Measurements from ENCODE around the gene PHTF1. TPM values are rescaled to one million over a fixed set of nuclear protein-coding genes. Genes with fewer than 3 reads are reported as not detected.

PHTF1 gene
- total RNA-seq (ENCODE audit: unreplicated experiment): 35.4 TPM
- long read RNA-seq, partial matches to known transcripts: 4 of 14 reads
- long read RNA-seq, other reads (novel, unspliced or antisense): 7 of 14 reads

DNA sequence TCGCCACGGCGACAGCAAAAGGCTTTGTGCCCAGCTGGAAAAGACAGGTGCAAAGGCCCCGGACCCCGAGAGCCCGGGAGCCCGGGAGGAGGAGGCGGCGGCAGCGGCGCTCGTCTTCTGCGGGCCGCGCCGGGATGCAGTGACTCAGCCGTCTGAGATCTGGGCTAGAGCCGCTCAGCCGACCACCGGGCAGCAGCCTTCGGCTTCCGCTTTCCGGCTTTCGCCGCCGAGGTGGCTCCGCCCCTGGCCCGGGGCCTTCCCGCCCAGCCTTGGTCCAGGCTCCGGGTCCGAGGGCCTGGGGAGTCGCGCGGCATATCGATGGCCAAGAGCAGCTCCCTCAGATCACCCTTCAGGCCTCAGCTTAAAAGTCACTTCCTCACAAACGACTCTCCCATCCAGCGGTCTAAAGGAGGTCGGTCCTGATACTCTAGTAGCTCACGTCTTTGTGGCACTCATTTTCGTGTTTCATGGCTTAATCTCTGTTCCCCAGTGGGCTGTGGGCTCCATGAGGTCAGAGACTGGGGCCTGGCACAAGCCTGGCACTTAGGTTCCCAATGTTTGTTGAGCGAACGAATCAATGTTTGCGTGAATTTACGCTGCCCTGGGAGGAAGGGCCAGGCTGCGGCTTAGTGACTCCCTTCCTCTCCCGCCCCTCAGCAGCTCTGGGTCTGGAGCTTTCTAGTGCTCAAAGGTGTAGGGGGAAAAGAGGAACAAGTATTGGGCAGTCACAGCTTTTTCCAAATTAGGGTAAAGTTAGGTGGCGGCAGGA is at the start of gene PHTF1:
PHTF1 (minus strand) TSS at position 154 of the 769 bp plus-strand sequence. CDS start 783 bp downstream, outside the sequence.
- peaks cover 7% of the 10 kb centered on the region for H3K27me3 Mint-ChIP-seq (ENCODE audit: unreplicated experiment)
- no peaks in the 10 kb centered on the region for H3K9me3 Mint-ChIP-seq (ENCODE audit: unreplicated experiment)
- peak within 1 kb of the TSS; percentile 96 for H3K4me3 Mint-ChIP-seq (ENCODE audit: unreplicated experiment)
- H3K27ac Mint-ChIP-seq (ENCODE audit: unreplicated experiment): peak within 1 kb of the TSS; percentile 98
- peak; percentile 82 for DNase-seq (ENCODE audit: low spot score)
- H3K36me3 Mint-ChIP-seq (ENCODE audit: low read depth, unreplicated experiment): no peaks in the 10 kb centered on the region
- H3K4me1 Mint-ChIP-seq (ENCODE audit: unreplicated experiment): peaks cover 15% of the 10 kb centered on the region
- TF ChIP-seq, protein P1, sequence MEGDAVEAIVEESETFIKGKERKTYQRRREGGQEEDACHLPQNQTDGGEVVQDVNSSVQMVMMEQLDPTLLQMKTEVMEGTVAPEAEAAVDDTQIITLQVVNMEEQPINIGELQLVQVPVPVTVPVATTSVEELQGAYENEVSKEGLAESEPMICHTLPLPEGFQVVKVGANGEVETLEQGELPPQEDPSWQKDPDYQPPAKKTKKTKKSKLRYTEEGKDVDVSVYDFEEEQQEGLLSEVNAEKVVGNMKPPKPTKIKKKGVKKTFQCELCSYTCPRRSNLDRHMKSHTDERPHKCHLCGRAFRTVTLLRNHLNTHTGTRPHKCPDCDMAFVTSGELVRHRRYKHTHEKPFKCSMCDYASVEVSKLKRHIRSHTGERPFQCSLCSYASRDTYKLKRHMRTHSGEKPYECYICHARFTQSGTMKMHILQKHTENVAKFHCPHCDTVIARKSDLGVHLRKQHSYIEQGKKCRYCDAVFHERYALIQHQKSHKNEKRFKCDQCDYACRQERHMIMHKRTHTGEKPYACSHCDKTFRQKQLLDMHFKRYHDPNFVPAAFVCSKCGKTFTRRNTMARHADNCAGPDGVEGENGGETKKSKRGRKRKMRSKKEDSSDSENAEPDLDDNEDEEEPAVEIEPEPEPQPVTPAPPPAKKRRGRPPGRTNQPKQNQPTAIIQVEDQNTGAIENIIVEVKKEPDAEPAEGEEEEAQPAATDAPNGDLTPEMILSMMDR (IDR thresholded peaks at IDR 0.05; ENCODE audit: unreplicated experiment): no peak

DNA sequence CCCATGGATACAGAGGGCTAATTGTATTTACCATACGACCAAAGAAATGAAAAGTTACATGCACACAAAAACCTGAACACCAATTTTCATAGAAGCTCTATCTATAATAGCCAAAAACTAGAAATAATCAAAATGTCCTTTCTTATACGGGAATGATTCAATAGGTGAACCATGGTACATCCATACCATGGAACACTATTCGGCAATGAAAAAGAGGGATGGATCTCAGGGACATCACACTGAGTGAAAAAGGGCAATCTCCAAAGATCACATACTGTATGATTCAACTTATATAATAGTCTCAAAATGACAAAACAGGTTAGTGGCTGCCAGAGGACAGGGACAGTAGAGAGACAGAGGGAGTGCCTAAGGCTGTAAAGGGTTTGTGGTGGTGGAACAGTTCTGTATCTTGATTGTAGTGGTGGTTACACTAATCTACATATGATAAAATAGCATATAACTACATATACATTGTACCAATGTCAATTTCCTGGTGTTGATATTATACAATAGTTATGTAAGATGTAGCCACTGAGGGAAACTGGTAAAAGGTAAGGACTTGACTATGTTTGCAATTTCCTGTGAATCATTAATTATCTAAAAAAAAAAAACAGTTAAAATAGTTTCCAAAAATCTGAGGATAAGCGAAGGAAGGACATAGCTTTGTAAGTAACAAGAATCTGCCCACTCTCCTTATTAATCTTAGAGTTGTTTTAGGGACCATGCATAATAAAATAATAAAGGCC is 49.3 kb upstream of the PHTF1 start:
- no peaks in the 10 kb centered on the region for H3K9me3 Mint-ChIP-seq (ENCODE audit: unreplicated experiment)
- peaks cover 9% of the 10 kb centered on the region for H3K27me3 Mint-ChIP-seq (ENCODE audit: unreplicated experiment)
- peaks cover 12% of the 10 kb centered on the region for H3K4me1 Mint-ChIP-seq (ENCODE audit: unreplicated experiment)
- DNase-seq (ENCODE audit: low spot score): no peak
- H3K36me3 Mint-ChIP-seq (ENCODE audit: low read depth, unreplicated experiment): peaks cover 6% of the 10 kb centered on the region
- H3K4me3 Mint-ChIP-seq (ENCODE audit: unreplicated experiment): no peak overlapping the region
- no peak overlapping the region for H3K27ac Mint-ChIP-seq (ENCODE audit: unreplicated experiment)
- TF ChIP-seq, protein P1 (IDR thresholded peaks at IDR 0.05; ENCODE audit: unreplicated experiment): no peak

DNA sequence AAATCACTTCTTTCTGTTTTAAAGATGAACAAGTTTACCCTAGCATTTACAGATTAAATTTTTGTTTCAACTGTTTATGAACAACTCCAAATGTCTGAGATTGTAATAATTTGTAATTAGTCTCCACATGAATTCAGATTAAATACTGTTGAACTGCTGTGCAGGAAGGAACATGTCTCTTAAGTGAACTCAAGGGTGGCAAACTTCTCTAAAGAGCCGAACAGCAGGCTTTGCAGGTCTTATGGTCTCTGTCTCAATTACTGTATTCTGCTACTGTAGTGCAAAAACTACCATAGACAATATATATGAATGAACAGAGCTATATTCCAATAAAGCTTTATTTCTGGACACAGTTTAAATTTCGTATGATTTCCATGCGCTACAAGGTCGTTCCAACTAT is 46.4 kb upstream of the PHTF1 start:
- no peaks in the 10 kb centered on the region for H3K36me3 Mint-ChIP-seq (ENCODE audit: low read depth, unreplicated experiment)
- no peak overlapping the region for H3K4me3 Mint-ChIP-seq (ENCODE audit: unreplicated experiment)
- no peak overlapping the region for H3K27ac Mint-ChIP-seq (ENCODE audit: unreplicated experiment)
- DNase-seq (ENCODE audit: low spot score): no peak
- TF ChIP-seq, protein P1 (IDR thresholded peaks at IDR 0.05; ENCODE audit: unreplicated experiment): no peak
- H3K4me1 Mint-ChIP-seq (ENCODE audit: unreplicated experiment): peaks cover 12% of the 10 kb centered on the region
- H3K27me3 Mint-ChIP-seq (ENCODE audit: unreplicated experiment): no peaks in the 10 kb centered on the region
- H3K9me3 Mint-ChIP-seq (ENCODE audit: unreplicated experiment): no peaks in the 10 kb centered on the region

DNA sequence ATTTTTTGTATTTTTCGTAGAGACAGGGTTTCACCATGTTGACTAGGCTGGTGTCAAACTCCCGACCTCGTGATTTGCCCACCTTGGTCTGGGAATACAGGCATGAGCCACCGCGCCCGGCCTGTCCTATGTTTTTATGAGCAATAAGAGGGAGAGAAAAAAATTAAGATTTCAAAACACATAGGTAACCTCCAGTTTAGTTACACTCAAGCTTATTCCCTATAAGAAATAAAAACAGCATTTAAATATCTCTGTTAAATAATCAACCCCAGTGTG is 45.9 kb upstream of the PHTF1 start:
- Mint-ChIP-seq H3K36me3 (ENCODE audit: low read depth, unreplicated experiment) (no peaks in the 10 kb centered on the region), H3K27ac (ENCODE audit: unreplicated experiment) (no peak overlapping the region), H3K4me3 (ENCODE audit: unreplicated experiment) (no peak overlapping the region), H3K4me1 (ENCODE audit: unreplicated experiment) (peaks cover 10% of the 10 kb centered on the region), H3K9me3 (ENCODE audit: unreplicated experiment) (no peaks in the 10 kb centered on the region), H3K27me3 (ENCODE audit: unreplicated experiment) (no peaks in the 10 kb centered on the region)
- TF ChIP-seq, protein P1 (IDR thresholded peaks at IDR 0.05; ENCODE audit: unreplicated experiment): no peak
- DNase-seq (ENCODE audit: low spot score): no peak
